GM11168 (cell line): ENCODE results near the gene MXRA7.
"Not testable (repeated sequence)": the region's sequence is repeated elsewhere in the genome, so short reads cannot be mapped to it uniquely, and the experiment has no call there.

ENCODE experiments used
- in situ Hi-C: fragments of 300-500 bp; cut with MboI; formaldehyde crosslinking; loops from one replicate; pipeline ENCODE4 v1.12.0; 2022; ENCODE audit warnings: low sequenced_read_pairs; ENCODE audit not compliant: unreplicated experiment

The MXRA7 gene

DNA sequence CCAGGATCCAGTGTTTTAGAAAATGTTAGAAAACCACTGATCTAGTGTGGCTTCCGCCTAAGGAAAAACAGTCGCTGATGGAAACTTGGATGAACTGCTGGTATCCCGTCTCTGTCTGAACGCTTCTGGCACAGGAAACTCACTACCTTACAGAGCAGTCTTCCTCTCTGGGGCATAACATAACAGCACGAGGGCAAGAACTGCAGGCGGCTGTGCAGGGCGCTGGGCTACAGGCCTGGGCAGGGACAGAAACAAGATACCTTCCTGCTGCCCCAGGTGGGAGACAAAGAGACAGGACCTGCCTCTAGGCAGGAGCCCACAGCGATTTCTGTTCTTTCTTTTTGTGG lies 10.5 kb downstream of the MXRA7 start:
- in situ Hi-C loops, result no loop called here

DNA sequence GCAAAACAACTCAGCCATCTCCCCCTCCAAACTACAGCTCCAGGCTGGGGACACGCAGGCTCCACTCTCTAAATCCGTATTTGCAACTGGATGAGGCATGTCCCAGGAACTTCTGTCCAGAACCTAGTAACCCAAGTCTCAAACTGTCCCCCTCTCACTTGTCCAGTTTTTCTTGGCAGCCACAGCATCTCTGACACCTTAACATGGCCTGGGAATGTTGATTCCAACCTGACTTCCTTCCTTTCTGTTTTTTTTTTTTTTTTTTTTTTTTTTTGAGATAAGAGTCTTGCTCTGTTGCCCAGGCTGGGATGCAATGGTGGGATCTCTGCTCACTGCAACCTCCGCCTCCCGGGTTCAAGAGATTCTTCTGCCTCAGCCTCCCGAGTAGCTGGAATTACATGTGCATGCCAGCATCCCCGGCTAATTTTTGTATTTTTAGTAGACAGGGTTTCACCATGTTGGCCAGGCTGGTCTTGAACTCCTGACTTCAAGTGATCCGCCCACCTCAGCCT lies 12.2 kb downstream of the MXRA7 start:
- in situ Hi-C loops, result not testable (repeated sequence)

DNA sequence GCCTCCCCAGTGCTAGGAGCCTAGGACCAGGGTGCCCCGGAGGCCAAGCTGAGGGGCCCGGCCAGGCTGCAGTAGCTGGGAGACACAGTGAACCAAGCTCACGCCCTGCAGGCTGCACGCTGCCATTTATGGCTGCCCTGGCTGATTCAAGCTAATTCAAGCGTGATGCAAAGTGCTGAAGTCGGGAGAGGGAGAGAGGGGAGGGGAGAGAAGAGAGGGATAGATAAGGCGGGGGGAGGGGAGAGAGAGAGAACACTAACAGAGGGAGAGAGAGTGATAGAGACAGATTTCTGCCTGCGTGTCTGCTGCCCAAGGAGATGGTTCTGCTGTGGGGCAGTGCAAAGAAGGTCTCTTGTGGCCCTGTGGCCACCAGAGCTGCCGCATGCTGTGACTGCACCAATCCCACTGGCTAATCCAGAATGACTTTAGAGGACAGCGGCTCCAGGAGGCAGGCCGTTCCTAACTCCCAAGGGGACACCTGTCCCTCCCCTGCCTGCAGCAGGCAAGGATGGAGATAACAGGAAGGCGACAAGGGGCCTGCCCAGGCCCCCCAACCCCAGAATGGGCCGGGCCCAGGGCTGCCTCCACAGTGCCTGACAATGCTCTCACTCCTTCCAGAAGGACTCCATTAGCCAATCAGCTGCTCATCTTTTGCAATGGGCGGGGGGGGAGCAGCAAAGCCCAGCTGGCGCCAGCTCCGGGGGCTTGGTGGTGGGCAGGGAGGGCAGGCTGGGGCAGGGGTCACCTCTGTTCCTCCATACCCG lies 12.9 kb downstream of the MXRA7 start:
- in situ Hi-C loops, result no loop called here

DNA sequence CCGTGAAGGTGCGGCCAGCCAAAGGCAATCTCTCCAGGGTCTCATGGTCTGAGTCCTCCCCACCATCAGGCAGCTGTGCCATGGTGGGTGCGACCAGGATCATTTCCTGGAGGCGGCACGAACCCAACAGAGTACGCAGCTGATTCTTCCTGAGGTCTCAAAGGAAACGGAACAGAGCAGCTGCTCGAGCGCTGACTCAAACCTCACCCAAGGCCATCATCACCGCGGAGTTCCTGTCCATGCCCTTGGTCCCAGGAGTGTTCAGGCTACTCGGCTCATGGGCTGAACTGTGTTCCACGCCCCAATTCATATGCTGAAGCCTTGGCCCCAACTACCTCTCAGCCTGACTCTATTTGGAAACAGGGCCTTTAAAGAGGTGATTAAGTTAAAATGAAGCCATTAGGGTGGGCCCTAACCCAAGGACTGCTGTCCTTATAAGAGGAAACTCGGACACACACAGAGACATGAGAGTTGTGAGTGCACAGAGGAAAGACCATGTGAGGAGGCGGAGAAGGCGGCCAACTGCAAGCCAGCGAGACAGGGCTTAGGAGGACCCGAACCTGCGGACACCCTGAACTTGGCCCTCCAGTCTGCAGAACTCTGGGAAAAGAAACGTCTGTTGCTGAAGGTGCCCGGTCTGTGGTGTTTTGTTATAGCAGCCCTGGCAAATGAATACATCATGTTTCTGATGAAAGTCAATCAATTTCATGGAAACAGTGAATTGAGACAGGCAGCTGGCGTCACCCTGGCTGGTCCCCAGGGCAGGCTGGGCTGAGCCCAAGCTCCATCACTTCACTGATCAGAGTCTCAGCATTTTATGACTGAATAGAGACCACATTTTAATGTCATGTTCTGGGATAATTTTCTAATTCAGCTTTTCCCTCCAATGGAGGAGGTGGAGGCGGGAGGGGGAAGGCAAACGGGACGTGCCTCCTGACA lies 13.7 kb downstream of the MXRA7 start:
- in situ Hi-C loops, result no loop called here

DNA sequence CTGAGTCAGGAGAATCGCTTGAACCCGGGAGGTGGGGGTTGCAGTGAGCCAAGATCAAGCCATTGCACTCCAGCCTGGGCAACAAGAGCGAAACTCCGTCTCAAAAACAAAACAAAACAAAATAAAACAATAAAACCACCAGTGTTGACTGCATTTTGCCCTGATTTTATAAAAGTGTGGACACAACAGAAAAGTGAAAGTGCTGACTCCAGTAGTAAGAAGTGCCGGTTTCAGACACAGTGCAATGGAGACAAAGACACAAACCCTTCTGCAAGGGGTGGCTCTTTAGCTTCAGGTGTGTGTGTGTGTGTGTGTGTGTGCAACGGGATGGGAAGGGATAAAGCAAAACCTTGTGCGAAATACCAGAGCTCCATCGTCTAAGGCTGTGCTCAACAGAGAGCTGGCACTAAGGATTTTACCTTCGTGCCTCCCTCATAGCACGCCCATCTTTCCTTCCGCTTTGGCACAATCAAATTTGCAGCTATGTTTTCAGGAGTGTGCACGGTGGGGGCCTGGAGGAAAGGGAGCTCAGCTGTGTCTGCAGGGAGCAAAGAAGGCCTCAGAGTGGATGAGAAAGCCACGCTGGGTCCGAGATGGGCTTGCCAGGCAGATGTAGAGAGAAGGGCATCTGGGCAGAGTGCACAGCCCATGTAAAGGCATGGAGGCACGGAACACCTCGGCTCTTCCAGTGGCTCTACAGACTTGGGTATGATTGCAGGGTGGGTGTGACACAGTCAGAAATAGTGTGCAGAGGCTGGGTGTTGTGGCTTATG lies 15.5 kb downstream of the MXRA7 start:
- in situ Hi-C loops, result no loop called here

DNA sequence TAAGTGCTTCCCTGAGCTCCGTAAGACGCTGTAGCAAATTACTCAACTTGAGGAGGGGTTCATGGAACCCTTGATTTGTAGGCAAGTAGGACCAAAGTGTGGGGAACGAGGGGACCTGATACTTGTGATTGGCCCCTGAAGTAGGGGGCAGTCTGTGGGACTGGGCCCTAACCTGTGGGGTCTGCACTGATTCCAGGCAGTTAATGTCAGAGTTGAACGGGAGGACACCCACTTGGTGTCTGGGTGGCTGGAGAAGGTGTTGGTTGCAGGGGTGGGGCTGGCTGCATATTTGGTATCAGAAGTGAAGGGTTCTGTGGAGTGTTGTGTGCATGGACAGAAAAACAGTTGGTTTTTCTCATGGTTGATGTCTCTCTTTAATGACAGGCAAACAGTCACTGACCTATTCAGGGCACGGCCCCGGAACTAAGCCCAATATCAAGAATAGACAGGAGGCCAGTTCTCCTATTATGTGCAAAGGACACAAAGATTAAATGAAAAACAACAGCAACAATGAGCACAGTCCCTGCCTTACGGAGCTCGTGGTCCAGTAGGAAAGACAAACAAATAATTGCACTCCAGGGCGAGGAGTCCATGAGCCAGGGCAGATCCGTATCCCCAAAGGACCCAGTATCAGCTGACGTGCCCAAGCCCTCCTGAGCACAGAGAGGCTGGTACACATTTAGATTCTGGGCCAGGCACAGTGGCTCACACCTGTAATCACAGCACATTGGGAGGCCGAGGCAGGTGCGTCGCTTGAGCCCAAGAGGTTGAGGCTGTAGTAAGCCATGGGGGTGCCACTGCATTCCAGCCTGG lies 19.2 kb downstream of the MXRA7 start:
- in situ Hi-C loops, result no loop called here

DNA sequence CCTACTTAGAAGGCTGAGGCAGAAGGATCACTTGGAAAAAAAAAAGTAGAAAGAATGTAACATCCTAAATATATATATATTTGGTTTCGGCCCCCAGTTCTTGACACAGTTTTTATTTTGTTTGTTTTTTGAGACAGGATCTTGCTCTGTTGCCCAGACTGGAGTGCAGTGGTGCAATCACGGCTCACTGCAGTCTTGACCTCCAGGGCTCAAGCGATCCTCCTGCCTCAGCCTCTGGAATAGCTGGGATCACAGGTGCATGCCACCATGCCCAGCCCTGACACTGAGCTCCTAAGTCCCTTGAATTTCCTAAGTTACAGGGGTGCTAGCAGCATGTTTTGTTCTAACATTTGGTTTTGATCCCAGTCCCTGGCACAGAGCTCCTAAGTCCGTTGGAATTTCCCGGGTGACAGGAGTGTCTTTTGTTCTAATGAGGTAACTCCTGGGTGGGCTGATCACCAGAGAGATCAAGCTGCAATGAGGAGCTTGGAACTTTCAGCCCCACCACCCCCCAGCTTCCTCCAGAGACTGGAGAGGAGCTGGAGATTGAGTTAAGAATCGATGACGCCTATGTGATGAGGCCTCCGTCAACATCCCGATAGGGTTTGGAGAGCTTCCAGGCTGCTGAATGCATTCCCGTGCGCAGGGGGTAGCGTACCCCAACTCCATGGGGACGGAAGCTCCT lies 20.0 kb downstream of the MXRA7 start:
- in situ Hi-C loops, result no loop called here

DNA sequence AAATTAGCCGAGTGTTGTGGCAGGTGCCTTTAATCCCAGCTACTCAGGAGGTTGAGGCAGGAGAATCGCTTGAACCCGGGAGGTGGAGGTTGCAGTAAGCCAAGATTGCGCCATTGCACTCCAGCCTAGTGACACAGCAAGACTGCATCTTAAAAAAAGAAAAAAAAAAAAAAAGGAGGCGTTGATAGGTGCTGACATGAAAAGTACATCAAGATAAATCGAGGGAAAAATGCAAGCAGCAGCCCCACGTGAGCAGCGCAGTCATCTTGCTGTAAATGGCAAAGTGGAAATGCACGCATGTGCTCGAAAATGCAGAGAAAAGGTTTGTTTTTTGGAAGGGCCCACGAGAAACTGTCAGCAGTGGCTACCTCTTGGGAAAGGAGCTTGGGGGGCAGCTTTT lies 20.9 kb downstream of the MXRA7 start:
- in situ Hi-C loops, result no loop called here

DNA sequence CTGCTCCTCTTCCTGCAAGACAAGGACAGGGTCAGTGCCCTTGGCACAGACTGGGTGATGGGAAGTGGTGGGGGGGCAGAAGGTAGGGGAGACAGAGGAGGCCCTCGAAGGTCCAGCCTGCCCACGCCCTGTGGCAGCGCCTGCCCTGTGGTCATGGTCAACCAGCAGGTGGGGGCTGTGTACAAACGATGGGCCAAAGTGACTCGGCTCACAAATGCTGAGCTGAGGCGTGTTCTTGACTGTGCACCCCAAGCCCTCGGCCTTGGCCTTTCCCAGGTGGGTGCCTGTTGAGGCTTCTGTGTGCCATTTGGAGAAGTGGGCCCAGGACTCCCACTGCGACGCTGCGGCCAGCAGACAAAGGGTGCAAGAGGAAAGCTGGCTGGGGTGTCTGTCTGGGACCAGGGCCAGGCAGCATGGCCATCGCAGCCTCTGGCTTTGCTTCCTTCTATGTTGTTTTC lies 22.6 kb downstream of the MXRA7 start:
- in situ Hi-C loops, result no loop called here

DNA sequence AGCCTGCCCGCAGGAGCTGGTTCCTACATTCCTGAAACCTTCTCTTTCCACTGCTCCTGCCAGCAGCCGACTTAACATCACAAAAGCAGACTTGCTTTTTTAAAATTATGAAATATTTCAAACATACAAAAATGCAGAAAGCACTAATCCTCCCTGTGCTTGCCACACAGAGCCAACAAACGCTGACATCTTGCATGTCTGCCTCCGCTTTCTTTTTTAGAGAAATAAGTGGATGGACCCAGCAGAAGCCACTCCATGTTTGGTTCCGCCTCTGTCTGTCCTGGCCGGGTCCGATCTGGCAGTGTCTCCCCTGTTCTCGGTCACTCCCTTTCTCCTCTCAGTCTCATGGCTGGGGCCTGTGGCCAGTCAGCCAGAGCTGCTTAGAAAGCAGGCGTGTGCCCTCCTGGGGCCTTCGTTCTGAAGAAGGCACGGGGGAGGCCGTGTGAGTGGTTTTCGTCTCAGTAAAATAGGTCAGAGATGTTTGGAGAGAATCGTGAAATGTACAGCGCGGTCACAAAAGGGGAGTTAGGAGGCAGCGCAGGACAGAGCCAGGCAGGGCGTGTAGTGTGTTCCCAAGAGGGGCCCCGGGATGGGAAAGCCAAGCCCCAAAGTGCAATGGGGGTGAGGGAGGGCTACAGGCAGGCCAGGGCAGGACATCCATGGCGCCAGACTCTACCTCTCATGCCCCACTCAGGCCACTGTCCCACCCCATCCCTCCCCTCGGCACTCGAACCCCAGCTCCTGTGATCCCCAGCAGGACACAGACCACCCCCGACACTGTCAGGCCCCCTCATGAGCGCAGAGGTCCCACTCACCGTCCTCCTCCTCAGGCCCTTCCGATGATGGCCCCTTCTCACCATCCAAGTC lies 23.2 kb downstream of the MXRA7 start:
- in situ Hi-C loops, result no loop called here

DNA sequence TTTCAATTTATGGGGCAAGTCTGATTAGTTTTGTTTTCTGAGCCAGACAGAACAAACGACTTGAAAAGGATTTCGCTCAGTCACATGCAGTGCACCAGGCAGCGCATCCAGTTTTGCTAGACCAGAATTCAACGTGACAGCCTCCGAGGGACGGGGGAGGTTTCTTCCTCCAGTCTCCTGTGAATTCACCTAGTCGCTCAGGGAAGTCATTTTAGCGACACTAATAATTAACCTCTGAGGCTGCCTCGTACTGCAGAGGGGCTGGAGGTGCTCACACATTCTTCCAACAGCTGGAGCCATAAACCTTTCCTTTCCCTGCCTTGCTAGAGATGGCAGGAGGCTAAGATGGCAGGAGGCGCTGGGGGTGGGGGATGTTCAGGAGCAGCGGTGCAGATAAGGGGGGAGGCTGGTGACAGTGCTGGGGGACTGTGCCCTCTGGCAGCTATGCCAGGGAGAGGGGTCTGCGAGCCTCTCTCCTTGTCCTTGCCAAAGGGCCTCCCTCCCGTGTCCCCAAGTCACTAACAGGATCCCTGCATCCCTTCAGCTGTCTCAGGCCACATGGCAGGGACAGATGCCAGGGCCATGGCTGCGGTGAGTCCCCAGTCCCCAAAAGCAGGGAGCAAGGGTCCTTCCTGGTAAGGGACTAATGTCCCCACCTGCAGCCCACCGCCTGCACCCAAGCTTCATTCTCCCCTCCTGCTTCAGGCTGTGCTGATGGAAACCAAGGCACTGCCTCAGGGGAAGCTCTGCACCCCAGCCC lies 24.0 kb downstream of the MXRA7 start:
- in situ Hi-C loops, result no loop called here

DNA sequence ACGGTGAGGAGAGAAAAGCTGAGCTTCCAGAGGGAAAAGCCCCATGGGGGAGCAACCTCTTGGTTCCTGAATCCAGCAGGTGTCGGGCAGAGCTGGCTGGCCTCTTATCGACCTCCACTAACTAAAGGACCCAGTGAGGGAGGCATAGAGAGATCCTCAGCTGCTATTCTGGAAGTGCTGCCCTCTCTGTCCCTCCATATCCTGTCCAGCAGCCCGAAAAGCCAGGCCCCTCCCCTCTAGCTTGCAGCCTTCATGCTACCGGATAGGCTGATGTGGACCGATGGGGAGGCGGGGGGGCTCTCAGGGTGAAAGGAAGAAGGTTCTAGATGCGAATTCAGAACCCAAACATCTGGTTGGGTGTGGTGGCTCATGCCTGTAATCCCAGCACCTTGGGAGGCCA lies 24.9 kb downstream of the MXRA7 start:
- in situ Hi-C loops, result no loop called here

DNA sequence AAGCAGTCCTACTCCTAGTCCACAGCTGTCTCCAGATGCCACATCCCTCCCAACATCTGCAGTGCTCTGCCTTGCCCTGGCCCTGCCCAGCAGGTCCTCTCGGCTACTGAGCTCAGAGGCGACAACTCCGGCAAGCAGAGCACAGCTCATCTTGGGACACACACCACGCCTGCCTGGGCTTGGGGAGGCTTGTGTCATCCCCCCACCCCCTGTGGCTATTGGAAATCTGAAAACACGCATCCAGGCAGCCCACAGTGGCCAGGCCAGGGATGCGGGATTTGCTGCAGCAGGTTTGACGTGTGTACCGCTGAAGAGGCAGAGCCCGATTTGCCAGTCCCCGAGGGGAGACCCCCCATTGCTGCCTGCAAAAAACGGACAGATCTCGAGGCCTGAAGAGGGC lies 25.4 kb downstream of the MXRA7 start:
- in situ Hi-C loops, result no loop called here

DNA sequence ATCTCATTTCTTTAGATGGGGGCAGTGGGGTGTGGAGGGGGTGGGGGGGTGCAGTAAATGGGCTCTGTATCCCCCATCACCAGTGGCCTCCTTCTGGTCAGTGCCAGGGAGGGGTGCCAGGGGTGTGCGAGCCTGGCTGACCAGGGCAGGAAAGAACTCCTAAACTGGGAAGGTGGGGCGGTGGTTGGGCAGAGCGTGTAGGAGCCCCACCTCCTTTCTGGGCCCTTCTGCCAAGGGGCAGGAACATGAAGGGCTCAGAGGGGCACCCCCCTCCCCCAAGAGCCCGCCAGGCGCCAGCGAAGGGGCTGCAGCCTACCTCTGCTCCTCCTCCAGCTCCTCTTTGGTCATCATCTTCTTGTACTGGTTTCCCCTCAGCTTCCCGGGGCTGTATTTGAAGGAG lies 26.0 kb downstream of the MXRA7 start:
- in situ Hi-C loops, result no loop called here

DNA sequence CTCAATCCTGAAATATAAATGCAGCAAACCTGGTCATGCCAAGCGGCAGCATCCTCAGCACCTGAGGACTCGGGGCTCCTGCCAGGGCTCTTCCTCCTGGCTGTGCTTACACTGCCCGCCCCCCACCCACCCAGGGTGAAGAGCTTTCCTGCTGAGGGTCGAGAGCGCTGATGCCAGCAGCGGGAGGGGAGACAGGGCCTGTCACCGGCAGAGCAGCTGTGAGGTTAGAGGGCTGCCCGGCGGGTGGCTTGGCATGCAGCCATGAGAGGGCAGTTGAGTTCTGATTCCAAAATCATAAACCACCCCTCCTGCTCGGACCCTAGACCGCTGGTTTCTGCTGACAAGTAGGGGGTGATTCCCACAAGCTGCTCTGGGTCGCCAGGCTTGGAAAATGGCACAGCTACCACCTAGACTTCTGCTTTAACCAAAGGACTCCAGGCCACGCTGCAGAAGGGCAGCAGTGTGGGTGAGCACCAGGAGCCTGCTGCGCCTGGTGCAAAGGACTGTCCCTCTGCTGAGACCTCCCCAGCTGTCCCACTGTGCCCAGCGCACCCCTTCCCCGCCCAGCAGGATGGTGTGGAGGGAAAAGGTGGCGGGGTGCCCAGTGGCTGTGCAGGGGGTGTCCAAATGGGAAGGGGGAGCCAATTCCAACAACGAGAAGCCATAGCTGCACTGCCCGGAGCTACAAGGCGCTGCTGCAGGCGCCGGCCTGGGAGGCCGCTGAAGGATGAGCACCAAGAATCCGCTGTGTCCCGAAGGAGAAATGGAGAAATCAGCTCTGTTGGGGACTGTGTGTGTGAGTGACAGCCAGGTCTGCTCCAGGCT lies 26.6 kb downstream of the MXRA7 start:
- in situ Hi-C loops, result no loop called here

DNA sequence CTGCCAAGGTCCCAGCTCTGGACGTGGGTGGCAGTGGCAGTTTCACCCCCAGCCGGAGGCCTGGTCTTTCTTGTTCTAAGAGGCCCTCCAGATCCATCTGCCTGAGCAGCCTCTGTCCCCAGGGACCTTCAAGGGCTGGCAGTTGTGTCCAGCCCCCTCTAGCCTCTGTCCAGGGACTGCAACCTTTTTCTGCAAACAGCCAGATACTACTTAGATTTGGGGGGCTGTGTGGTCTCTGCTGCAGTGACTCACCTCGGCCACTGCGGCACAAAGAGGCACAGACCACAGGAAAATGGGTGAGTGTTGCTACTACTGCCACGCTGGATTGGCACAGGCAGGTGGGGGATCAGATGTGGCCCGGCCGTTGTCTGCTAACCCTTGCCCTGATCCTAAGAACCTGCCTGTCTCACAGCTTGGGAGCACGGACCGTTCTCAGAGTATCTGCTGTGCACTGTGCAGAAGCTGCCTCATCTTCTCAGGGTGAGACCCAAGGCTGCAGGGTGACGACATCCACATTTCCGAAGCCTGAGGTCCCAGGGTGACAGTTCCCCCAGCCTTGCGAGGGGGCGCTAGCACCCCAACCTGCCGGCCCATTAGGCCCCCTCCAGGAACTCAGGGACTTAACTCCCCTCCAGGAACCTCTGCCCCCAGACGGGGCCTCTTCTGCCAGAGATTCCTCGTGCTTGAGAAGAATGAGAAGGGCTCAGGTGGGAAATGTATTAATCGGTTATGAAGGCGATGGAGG lies 27.6 kb downstream of the MXRA7 start:
- in situ Hi-C loops, result no loop called here
